Trophoblast cell (in vitro differentiated cells and primary cell): ENCODE measurements around the gene USP32.

Source experiments
- DNase-seq, 2 donors: peaks; one replicate each; pipeline ENCODE4 v3.0.0-alpha.2; 2016
- H2AFZ ChIP-seq: 2 replicates; pipeline ENCODE4 v1.6.1; 2013; ENCODE audit warnings: low read length, moderate library complexity, mild to moderate bottlenecking; ENCODE audit not compliant: insufficient read depth, poor library complexity
- H2AK5ac ChIP-seq: 2 replicates; pipeline ENCODE4 v1.6.1; 2013; ENCODE audit warnings: mild to moderate bottlenecking, low read length
- H2BK120ac ChIP-seq: 2 replicates; pipeline ENCODE4 v1.6.1; 2013; ENCODE audit warnings: low read length, mild to moderate bottlenecking, moderate library complexity; ENCODE audit not compliant: insufficient read depth, poor library complexity
- H2BK12ac ChIP-seq: 2 replicates; pipeline ENCODE4 v1.6.1; 2013; ENCODE audit warnings: mild to moderate bottlenecking, low read length, moderate library complexity
- H2BK5ac ChIP-seq: 2 replicates; pipeline ENCODE4 v1.6.1; 2013; ENCODE audit warnings: low read length, low read depth, moderate library complexity, mild to moderate bottlenecking; ENCODE audit not compliant: poor library complexity
- H3K14ac ChIP-seq: 2 replicates; pipeline ENCODE4 v1.6.1; 2013; ENCODE audit warnings: mild to moderate bottlenecking, low read length
- H3K18ac ChIP-seq: 2 replicates; pipeline ENCODE4 v1.6.1; 2013; ENCODE audit warnings: mild to moderate bottlenecking, low read length
- H3K23ac ChIP-seq: 2 replicates; pipeline ENCODE4 v1.6.1; 2013; ENCODE audit warnings: low read length
- H3K27ac ChIP-seq: 2 replicates; pipeline ENCODE4 v1.5.1; 2013; ENCODE audit warnings: low read depth, mild to moderate bottlenecking, inconsistent platforms, low read length, moderate library complexity
- H3K27me3 ChIP-seq: 2 replicates; pipeline ENCODE4 v1.6.1; 2013; ENCODE audit warnings: inconsistent platforms, mild to moderate bottlenecking, low read length, moderate library complexity; ENCODE audit not compliant: insufficient read depth
- H3K36me3 ChIP-seq, 2 experiments: 1 replicate in 1 of 2; 2 replicates in 1 of 2; pipeline ENCODE4 v1.6.1; 2013; ENCODE audit warnings: low read length in 2 of 2, mild to moderate bottlenecking in 2 of 2, moderate library complexity in 1 of 2; ENCODE audit not compliant: insufficient read depth in 2 of 2, control insufficient read depth in 1 of 2
- H3K4ac ChIP-seq: 2 replicates; pipeline ENCODE4 v1.6.1; 2013; ENCODE audit warnings: low read depth, mild to moderate bottlenecking, low read length, moderate library complexity
- H3K4me1 ChIP-seq, 2 experiments: 1 replicate in 1 of 2; 2 replicates in 1 of 2; pipeline ENCODE4 v1.6.1; 2013; ENCODE audit warnings: low read length in 2 of 2, mild to moderate bottlenecking in 2 of 2, moderate library complexity in 1 of 2; ENCODE audit not compliant: insufficient read depth in 2 of 2, control insufficient read depth in 1 of 2
- H3K4me2 ChIP-seq: 2 replicates; pipeline ENCODE4 v1.6.1; 2013; ENCODE audit warnings: inconsistent platforms, mild to moderate bottlenecking, low read length, moderate library complexity
- H3K4me3 ChIP-seq: 2 replicates; pipeline ENCODE4 v1.5.1; 2013; ENCODE audit warnings: mild to moderate bottlenecking, low read depth, low read length, inconsistent platforms
- H3K79me1 ChIP-seq: one replicate; pipeline ENCODE4 v1.6.1; 2013; ENCODE audit warnings: low read length
- H3K79me2 ChIP-seq: 2 replicates; pipeline ENCODE4 v1.6.1; 2013; ENCODE audit warnings: low read length, mild to moderate bottlenecking; ENCODE audit not compliant: control insufficient read depth, insufficient read depth, poor library complexity
- H3K9ac ChIP-seq: 2 replicates; pipeline ENCODE4 v1.6.1; 2013; ENCODE audit warnings: mild to moderate bottlenecking, low read length
- H3K9me3 ChIP-seq: 2 replicates; pipeline ENCODE4 v1.6.1; 2013; ENCODE audit warnings: low read depth, mild to moderate bottlenecking, control low read depth, inconsistent platforms, low read length; ENCODE audit not compliant: insufficient read depth
- H4K12ac ChIP-seq: 2 replicates; pipeline ENCODE4 v1.6.1; 2013; ENCODE audit warnings: low read depth, mild to moderate bottlenecking, low read length, moderate library complexity
- H4K8ac ChIP-seq: 2 replicates; pipeline ENCODE4 v1.6.1; 2013; ENCODE audit warnings: low read depth, mild to moderate bottlenecking, low read length, moderate library complexity
- H4K91ac ChIP-seq: one replicate; pipeline ENCODE4 v1.6.1; 2013; ENCODE audit warnings: low read depth, mild to moderate bottlenecking, low read length, moderate library complexity
- WGBS: extraction: QIAGEN DNeasy Blood & Tissue Kit; methylation state at CpG from one replicate; pipeline ENCODE4 v1.1.7; 2013; ENCODE audit warnings: missing lambda C conversion rate; ENCODE audit not compliant: insufficient read length, insufficient coverage; ENCODE audit errors: extremely low coverage; 5-methylcytosine and 5-hydroxymethylcytosine counted together

Gene USP32

GRCh38 chr17:60284709-60285108, 107.2 kb downstream of the USP32 start:
- H3K9me3 ChIP-seq, result no peaks in the 10 kb centered on the region
- H2AK5ac ChIP-seq, result no peak overlapping the region
- H3K4me1 ChIP-seq, result no peaks in the 10 kb centered on the region
- no peak overlapping the region for H3K4ac ChIP-seq
- no peak overlapping the region for H3K18ac ChIP-seq
- no peak overlapping the region for H4K12ac ChIP-seq
- no peak overlapping the region for H3K4me2 ChIP-seq
- no peak overlapping the region for H3K14ac ChIP-seq
- H4K91ac ChIP-seq, result no peak overlapping the region
- H2BK120ac ChIP-seq, result no peak overlapping the region
- H3K23ac ChIP-seq, result no peak overlapping the region
- H2BK5ac ChIP-seq, result no peak overlapping the region
- H2AFZ ChIP-seq, result no peak overlapping the region
- no peak overlapping the region for H3K27ac ChIP-seq
- H3K4me3 ChIP-seq, result no peak overlapping the region
- no peaks in the 10 kb centered on the region for H3K27me3 ChIP-seq
- H3K79me2 ChIP-seq, result no peaks in the 10 kb centered on the region
- WGBS, result no CpG with 5 or more reads among the region's 1 CpG
- no peak overlapping the region for H3K9ac ChIP-seq
- DNase-seq, result no peak
- no peaks in the 10 kb centered on the region for H3K79me1 ChIP-seq
- no peaks in the 10 kb centered on the region for H3K36me3 ChIP-seq
- no peak overlapping the region for H2BK12ac ChIP-seq
- H4K8ac ChIP-seq, result no peak overlapping the region

GRCh38 chr17:60283816-60284215, 108.1 kb downstream of the USP32 start:
- no peak overlapping the region for H3K27ac ChIP-seq
- no peaks in the 10 kb centered on the region for H3K4me1 ChIP-seq
- H2AK5ac ChIP-seq, result no peak overlapping the region
- no peak overlapping the region for H2BK120ac ChIP-seq
- no peaks in the 10 kb centered on the region for H3K79me1 ChIP-seq
- H3K4me3 ChIP-seq, result no peak overlapping the region
- H2BK5ac ChIP-seq, result no peak overlapping the region
- no peak overlapping the region for H3K18ac ChIP-seq
- H3K27me3 ChIP-seq, result no peaks in the 10 kb centered on the region
- WGBS, result no CpG with 5 or more reads among the region's 3 CpGs
- H2BK12ac ChIP-seq, result no peak overlapping the region
- H3K23ac ChIP-seq, result no peak overlapping the region
- no peak overlapping the region for H4K12ac ChIP-seq
- no peaks in the 10 kb centered on the region for H3K9me3 ChIP-seq
- no peaks in the 10 kb centered on the region for H3K36me3 ChIP-seq
- no peak overlapping the region for H3K14ac ChIP-seq
- H4K8ac ChIP-seq, result no peak overlapping the region
- H3K9ac ChIP-seq, result no peak overlapping the region
- H2AFZ ChIP-seq, result no peak overlapping the region
- H4K91ac ChIP-seq, result no peak overlapping the region
- no peak overlapping the region for H3K4ac ChIP-seq
- no peaks in the 10 kb centered on the region for H3K79me2 ChIP-seq
- H3K4me2 ChIP-seq, result no peak overlapping the region
- no peak for DNase-seq

GRCh38 chr17:60280673-60281072, 111.3 kb downstream of the USP32 start:
- Histone ChIP-seq H3K23ac (no peak overlapping the region), H2BK120ac (no peak overlapping the region), H2BK12ac (no peak overlapping the region), H4K91ac (no peak overlapping the region), H3K79me2 (no peaks in the 10 kb centered on the region), H3K4me2 (no peak overlapping the region), H3K4me3 (no peak overlapping the region), H3K27ac (no peak overlapping the region), H4K12ac (no peak overlapping the region), H4K8ac (no peak overlapping the region), H3K18ac (no peak overlapping the region), H3K79me1 (no peaks in the 10 kb centered on the region), H3K9me3 (no peaks in the 10 kb centered on the region), H3K4ac (no peak overlapping the region), H2AFZ (no peak overlapping the region), H2AK5ac (no peak overlapping the region), H3K4me1 (no peaks in the 10 kb centered on the region), H3K36me3 (no peaks in the 10 kb centered on the region), H3K27me3 (no peaks in the 10 kb centered on the region), H2BK5ac (no peak overlapping the region), H3K14ac (no peak overlapping the region), H3K9ac (no peak overlapping the region)
- DNase-seq, result no peak

GRCh38 chr17:60278237-60278636, 113.7 kb downstream of the USP32 start:
- H2BK120ac ChIP-seq, result no peak overlapping the region
- H3K79me1 ChIP-seq, result no peaks in the 10 kb centered on the region
- no peak overlapping the region for H3K4me2 ChIP-seq
- no peaks in the 10 kb centered on the region for H3K4me1 ChIP-seq
- H4K12ac ChIP-seq, result no peak overlapping the region
- no peak overlapping the region for H3K18ac ChIP-seq
- no peak for DNase-seq
- no peak overlapping the region for H3K4ac ChIP-seq
- WGBS, result no CpG with 5 or more reads among the region's 2 CpGs
- no peak overlapping the region for H2BK5ac ChIP-seq
- H3K27ac ChIP-seq, result no peak overlapping the region
- H3K14ac ChIP-seq, result no peak overlapping the region
- no peaks in the 10 kb centered on the region for H3K27me3 ChIP-seq
- no peak overlapping the region for H4K91ac ChIP-seq
- no peak overlapping the region for H2BK12ac ChIP-seq
- no peak overlapping the region for H3K9ac ChIP-seq
- H3K79me2 ChIP-seq, result no peaks in the 10 kb centered on the region
- no peak overlapping the region for H3K4me3 ChIP-seq
- H3K23ac ChIP-seq, result no peak overlapping the region
- H3K36me3 ChIP-seq, result peaks cover 0 to 1% of the 10 kb centered on the region in 2 experiments
- no peak overlapping the region for H2AK5ac ChIP-seq
- no peak overlapping the region for H2AFZ ChIP-seq
- H4K8ac ChIP-seq, result no peak overlapping the region
- no peaks in the 10 kb centered on the region for H3K9me3 ChIP-seq
